Nephron progenitor cell (in vitro differentiated cells): ENCODE measurements around the gene TRPM1.

ENCODE experiments used
- DNase-seq: peaks from one replicate; pipeline ENCODE4 v3.0.0; 2021
- H3K27ac Mint-ChIP-seq: 2 replicates; pipeline ENCODE4 v1.8.0; 2021; ENCODE audit warnings: mild to moderate bottlenecking, moderate library complexity, mixed read lengths
- H3K27me3 Mint-ChIP-seq: 2 replicates; pipeline ENCODE4 v1.8.0; 2021; ENCODE audit warnings: mild to moderate bottlenecking, low read depth, mixed read lengths; ENCODE audit not compliant: poor library complexity
- H3K36me3 Mint-ChIP-seq: 2 replicates; pipeline ENCODE4 v1.8.0; 2021; ENCODE audit warnings: low read depth, mixed read lengths
- H3K4me1 Mint-ChIP-seq: 2 replicates; pipeline ENCODE4 v1.8.0; 2021; ENCODE audit warnings: mixed read lengths
- H3K4me3 Mint-ChIP-seq: 2 replicates; pipeline ENCODE4 v1.8.0; 2021; ENCODE audit warnings: mild to moderate bottlenecking, moderate library complexity, mixed read lengths
- H3K9me3 Mint-ChIP-seq: 2 replicates; pipeline ENCODE4 v1.8.0; 2021; ENCODE audit warnings: mild to moderate bottlenecking, moderate library complexity, mixed read lengths
- TF ChIP-seq, protein P1 (sequence below): fragments of 200-600 bp; sonication (generic); IDR thresholded peaks from 2 replicates; pipeline ENCODE4 v1.5.0; 2021; ENCODE audit warnings: antibody characterized with exemption

TRPM1 gene

DNA sequence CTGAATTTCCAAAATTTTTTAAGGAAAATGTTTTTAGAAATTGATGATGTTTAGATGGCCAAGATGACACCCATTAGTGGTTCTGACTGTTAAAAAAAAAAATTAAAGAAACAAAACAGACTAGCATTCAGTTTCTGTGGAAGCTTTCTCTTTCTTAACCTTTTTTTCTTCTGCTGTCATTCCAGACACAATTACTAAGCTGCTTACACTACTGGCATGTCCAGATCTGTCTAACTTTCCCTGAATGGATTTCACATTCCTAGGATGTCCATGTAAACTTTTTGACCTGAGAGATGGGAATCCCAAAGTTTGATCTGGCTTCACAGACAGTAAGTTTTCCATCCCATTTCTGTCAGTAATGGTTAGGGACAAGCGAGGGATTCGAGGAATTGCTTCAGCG lies 99.8 kb downstream of the TRPM1 start:
- H3K27me3 Mint-ChIP-seq = peaks cover 10% of the 10 kb centered on the region
- TF ChIP-seq, protein P1, sequence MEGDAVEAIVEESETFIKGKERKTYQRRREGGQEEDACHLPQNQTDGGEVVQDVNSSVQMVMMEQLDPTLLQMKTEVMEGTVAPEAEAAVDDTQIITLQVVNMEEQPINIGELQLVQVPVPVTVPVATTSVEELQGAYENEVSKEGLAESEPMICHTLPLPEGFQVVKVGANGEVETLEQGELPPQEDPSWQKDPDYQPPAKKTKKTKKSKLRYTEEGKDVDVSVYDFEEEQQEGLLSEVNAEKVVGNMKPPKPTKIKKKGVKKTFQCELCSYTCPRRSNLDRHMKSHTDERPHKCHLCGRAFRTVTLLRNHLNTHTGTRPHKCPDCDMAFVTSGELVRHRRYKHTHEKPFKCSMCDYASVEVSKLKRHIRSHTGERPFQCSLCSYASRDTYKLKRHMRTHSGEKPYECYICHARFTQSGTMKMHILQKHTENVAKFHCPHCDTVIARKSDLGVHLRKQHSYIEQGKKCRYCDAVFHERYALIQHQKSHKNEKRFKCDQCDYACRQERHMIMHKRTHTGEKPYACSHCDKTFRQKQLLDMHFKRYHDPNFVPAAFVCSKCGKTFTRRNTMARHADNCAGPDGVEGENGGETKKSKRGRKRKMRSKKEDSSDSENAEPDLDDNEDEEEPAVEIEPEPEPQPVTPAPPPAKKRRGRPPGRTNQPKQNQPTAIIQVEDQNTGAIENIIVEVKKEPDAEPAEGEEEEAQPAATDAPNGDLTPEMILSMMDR = no peak
- H3K9me3 Mint-ChIP-seq = peaks cover 3% of the 10 kb centered on the region
- DNase-seq = no peak
- H3K4me3 Mint-ChIP-seq = no peak overlapping the region
- no peaks in the 10 kb centered on the region for H3K36me3 Mint-ChIP-seq
- H3K4me1 Mint-ChIP-seq = peaks cover 7% of the 10 kb centered on the region
- no peak overlapping the region for H3K27ac Mint-ChIP-seq

DNA sequence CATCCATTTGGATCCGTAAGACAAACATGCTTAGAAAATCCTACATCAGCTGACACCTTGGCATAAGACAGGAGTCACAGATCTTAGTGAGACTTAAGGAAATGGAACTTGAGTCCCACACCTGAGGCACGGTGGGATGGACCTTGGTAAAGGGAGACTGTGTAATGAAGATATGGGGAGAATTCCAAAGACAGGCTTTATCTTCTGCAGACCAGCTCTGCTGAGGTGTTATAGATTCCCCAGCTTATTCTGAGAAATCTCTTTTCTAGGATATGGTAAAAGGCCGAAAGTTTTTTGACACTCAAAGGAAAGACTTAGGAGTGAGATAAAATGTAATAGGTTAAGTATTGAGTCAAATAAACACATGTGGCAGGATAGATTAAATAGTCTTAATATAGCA lies 101.8 kb downstream of the TRPM1 start:
- no peak for DNase-seq
- no peaks in the 10 kb centered on the region for H3K36me3 Mint-ChIP-seq
- no peak overlapping the region for H3K4me3 Mint-ChIP-seq
- peaks cover 16% of the 10 kb centered on the region for H3K27me3 Mint-ChIP-seq
- H3K27ac Mint-ChIP-seq = no peak overlapping the region
- H3K9me3 Mint-ChIP-seq = peaks cover 7% of the 10 kb centered on the region
- peaks cover 7% of the 10 kb centered on the region for H3K4me1 Mint-ChIP-seq
- TF ChIP-seq, protein P1 = no peak

DNA sequence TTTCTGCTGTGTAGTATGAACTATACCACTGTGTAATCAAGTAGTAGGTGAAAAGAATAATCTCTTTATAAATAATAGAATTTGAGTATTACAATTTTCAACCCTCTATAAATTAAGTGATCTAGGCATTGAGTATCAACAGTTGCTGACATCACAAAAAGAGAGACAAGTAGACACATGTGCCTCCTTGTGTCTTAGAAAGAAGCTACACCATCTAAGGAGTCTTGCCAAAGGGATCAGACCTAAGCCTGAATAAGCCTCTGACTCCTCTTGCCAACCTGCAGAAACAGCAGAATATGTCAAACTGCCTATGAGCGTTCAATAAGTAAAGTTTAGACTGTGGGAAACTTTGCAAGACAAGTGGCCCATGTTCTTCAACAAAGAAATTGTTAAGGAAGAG lies 104.3 kb downstream of the TRPM1 start:
- Mint-ChIP-seq H3K4me1 (peaks cover 4% of the 10 kb centered on the region), H3K27me3 (peaks cover 13% of the 10 kb centered on the region), H3K9me3 (peaks cover 7% of the 10 kb centered on the region), H3K4me3 (no peak overlapping the region), H3K36me3 (no peaks in the 10 kb centered on the region), H3K27ac (no peak overlapping the region)
- DNase-seq = no peak
- TF ChIP-seq, protein P1 = no peak

DNA sequence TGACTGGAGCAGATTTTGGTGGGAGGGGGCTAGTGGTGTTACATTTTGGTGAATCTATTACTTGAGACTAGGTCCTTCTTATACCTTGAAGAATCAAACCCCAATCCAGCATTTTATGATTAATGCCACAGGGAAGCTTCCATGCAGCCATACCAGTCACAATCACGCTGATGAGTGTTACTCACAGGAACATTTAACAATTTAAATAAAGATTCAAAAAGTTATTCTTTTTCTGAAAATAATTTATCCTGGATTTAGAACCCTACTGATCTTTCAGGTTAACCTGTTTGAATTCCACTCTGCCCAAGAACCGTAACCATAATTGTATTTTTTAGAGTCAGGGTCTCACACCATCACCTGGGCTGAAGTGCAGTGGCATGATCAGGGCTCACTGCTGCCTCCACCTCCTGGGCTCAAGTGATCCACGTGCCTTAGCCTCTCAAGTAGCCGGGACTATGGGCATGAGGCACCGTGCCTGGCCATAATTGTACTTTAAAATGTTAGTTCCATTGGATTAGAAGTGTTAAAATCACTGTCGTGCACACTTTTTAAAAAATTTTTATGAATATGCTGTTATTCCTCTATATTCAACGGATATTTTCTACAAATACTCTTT lies 109.2 kb downstream of the TRPM1 start:
- Mint-ChIP-seq H3K27me3 (peaks cover 6% of the 10 kb centered on the region), H3K27ac (peak overlapping the region; percentile 70), H3K36me3 (peaks cover 10% of the 10 kb centered on the region), H3K4me3 (peak overlapping the region; percentile 86), H3K9me3 (peaks cover 5% of the 10 kb centered on the region), H3K4me1 (peaks cover 29% of the 10 kb centered on the region)
- no peak for DNase-seq
- TF ChIP-seq, protein P1 = no peak

DNA sequence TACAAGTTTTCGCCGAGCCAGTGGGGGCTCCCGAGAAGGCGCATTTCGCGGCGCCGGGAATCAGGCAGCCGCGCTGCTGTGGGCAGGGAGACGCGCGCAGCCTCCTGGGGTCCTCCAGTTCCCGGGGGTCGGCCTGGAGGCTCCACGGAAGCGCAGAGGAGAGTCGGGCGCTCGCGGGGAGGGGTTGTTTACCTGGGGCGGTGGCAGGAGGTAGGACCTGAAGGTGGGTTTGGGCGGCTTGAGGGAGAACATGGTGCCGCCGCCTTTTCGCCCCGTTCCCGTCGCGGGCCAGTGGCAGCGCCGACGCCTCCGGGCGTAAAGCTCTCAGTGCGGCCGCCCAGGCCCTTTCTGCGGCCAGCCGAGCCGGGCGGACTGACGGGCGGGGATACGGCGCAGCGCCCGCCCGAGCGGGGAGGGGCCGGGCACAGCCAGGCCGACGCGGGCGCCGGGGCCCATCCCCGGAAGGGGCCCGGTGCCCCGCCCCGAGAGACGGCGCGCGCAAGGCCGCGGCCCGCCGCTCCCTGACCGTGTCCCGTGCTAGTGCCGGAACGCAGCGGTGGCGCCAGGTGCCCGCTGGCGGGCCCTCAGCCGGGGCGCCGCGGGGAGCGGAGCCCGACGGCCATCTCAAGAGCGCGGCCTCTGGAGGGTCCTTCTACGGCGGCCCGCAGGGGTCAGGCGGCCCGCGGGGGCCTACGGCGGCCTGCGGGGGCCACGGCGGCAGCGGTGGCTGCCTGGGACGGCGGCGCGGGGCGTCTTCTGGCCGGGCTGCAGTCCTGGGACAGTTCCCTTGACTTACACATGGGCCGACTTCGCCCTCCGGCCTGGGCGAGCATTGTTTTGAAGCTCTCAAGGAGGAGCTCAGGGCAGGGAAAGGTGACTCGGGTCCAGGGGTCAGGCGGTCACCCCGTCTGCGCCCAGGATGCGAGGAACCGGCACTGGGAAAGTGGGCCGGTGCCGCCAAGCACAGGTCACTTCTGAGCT lies 110.0 kb downstream of the TRPM1 start, which contains the start of gene MTMR10:
TSS of gene MTMR10 (minus strand) at position 374 of the 981 bp plus-strand sequence. CDS start at position 252, 122 bp downstream.
- H3K9me3 Mint-ChIP-seq = peaks cover 4% of the 10 kb centered on the region
- peaks cover 6% of the 10 kb centered on the region for H3K27me3 Mint-ChIP-seq
- peak; percentile 75 for DNase-seq
- peak within 1 kb of the TSS; percentile 93 for H3K4me3 Mint-ChIP-seq
- TF ChIP-seq, protein P1 = no peak
- H3K4me1 Mint-ChIP-seq = peaks cover 34% of the 10 kb centered on the region
- peak within 1 kb of the TSS; percentile 97 for H3K27ac Mint-ChIP-seq
- H3K36me3 Mint-ChIP-seq = peaks cover 14% of the 10 kb centered on the region
